Panc1 (cell line): ENCODE results near the gene FGF22.

Experiments used
- CTCF ChIP-seq: fragments of 450-650 bp; IDR thresholded peaks from 2 replicates; pipeline ENCODE4 v1.5.1; 2017; ENCODE audit warnings: mild to moderate bottlenecking
- POLR2AphosphoS5 ChIP-seq: IDR thresholded peaks from 2 replicates; pipeline ENCODE4 v1.6.1; 2012; ENCODE audit warnings: mild to moderate bottlenecking, low read depth, low read length, moderate library complexity
- REST ChIP-seq, 2 experiments: IDR thresholded peaks; 2 replicates each; pipeline ENCODE4 v1.6.1; 2011 to 2012; ENCODE audit warnings: low read depth in 2 of 2, control low read depth in 1 of 2, low read length in 1 of 2, mild to moderate bottlenecking in 1 of 2, moderate library complexity in 1 of 2; ENCODE audit not compliant: insufficient read depth in 1 of 2
- TCF7L2 ChIP-seq: IDR thresholded peaks from 2 replicates; pipeline ENCODE4 v1.6.1; 2011; ENCODE audit warnings: mild to moderate bottlenecking, low read depth, low read length, inconsistent platforms

GRCh38 chr19:619286-620002 is 20.2 kb upstream of the FGF22 start:
- TF ChIP-seq TCF7L2 (no peak), CTCF (no peak), POLR2AphosphoS5 (no peak), REST (IDR thresholded peaks at IDR 0.05; ENCODE audit: insufficient read depth in 1 of 2, low read depth in 2 of 2, low read length in 1 of 2) (no peak)
